CD4-positive, alpha-beta T cell treated with Interleukin-1 beta for 1 hour (primary cell): ENCODE measurements around the gene KIF7.
A peak's percentile ranks its signal among the peaks of the same experiment; 100 is the strongest.
"Not testable (repeated sequence)": the region's sequence is repeated elsewhere in the genome, so short reads cannot be mapped to it uniquely, and the experiment has no call there.

Experiments used
- DNase-seq, 2 donors: peaks; one replicate each; pipeline ENCODE4 v3.0.0-alpha.2; 2020 to 2022

KIF7 gene

GRCh38 chr15:89654847-89655805 is at the start of gene KIF7:
Gene KIF7, minus strand, starts transcription at chr15:89655467. Its CDS starts 2,537 bp downstream, at chr15:89652930.
- DNase-seq: no peak

- DNase-seq: no peak
Measured at GRCh38 chr15:89704411-89704810, 49.1 kb upstream of the KIF7 start.

GRCh38 chr15:89695198-89695597 is 39.9 kb upstream of the KIF7 start:
- no peak for DNase-seq

GRCh38 chr15:89693696-89694095 is 38.4 kb upstream of the KIF7 start:
- no peak for DNase-seq

- no peak for DNase-seq
Measured at GRCh38 chr15:89693091-89693490, 37.8 kb upstream of the KIF7 start.

GRCh38 chr15:89690276-89691218 is 35.3 kb upstream of the KIF7 start, which contains the start of the genes PEX11A and WDR93:
Gene PEX11A, minus strand, starts transcription at chr15:89690754. Its CDS starts 122 bp downstream, at chr15:89690632.
Gene WDR93, plus strand, starts transcription at chr15:89690811. Its CDS starts 10,936 bp downstream, at chr15:89701747.
- DNase-seq: peak; percentile 80 to 82

- not testable (repeated sequence) for DNase-seq
Measured at GRCh38 chr15:89689930-89690275, 34.6 kb upstream of the KIF7 start.

- no peak for DNase-seq
Measured at GRCh38 chr15:89686522-89686921, 31.3 kb upstream of the KIF7 start.

GRCh38 chr15:89685995-89686394 is 30.7 kb upstream of the KIF7 start:
- no peak for DNase-seq

- DNase-seq: no peak
Measured at GRCh38 chr15:89681146-89681545, 25.9 kb upstream of the KIF7 start.

- no peak for DNase-seq
Measured at GRCh38 chr15:89680282-89680873, 25.1 kb upstream of the KIF7 start.

- DNase-seq: no peak
Measured at GRCh38 chr15:89679212-89679611, 23.9 kb upstream of the KIF7 start, which contains the start of gene PLIN1. Gene PLIN1, minus strand, starts transcription at chr15:89679367. Its CDS starts 1,878 bp downstream, at chr15:89677489.

- DNase-seq: no peak
Measured at GRCh38 chr15:89677381-89677780, 22.1 kb upstream of the KIF7 start.

- no peak for DNase-seq
Measured at GRCh38 chr15:89675606-89676005, 20.3 kb upstream of the KIF7 start.

- no peak for DNase-seq
Measured at GRCh38 chr15:89674526-89674925, 19.3 kb upstream of the KIF7 start.

- DNase-seq: no peak
Measured at GRCh38 chr15:89673165-89673512, 17.9 kb upstream of the KIF7 start.

- DNase-seq: no peak
Measured at GRCh38 chr15:89672221-89673164, 17.2 kb upstream of the KIF7 start.

GRCh38 chr15:89671687-89672086 is 16.4 kb upstream of the KIF7 start:
- DNase-seq: no peak

GRCh38 chr15:89670971-89671560 is 15.8 kb upstream of the KIF7 start:
- no peak for DNase-seq

GRCh38 chr15:89669941-89670340 is 14.7 kb upstream of the KIF7 start:
- DNase-seq: no peak

GRCh38 chr15:89669309-89669865 is 14.1 kb upstream of the KIF7 start:
- no peak for DNase-seq
